PFSK-1 (cell line): ENCODE results near the gene FAM151A.
A peak's percentile ranks its signal among the peaks of the same experiment; 100 is the strongest.

Experiments
- FOXP2 ChIP-seq: optimal IDR thresholded peaks from 2 replicates; pipeline ENCODE3; 2011; ENCODE audit warnings: borderline replicate concordance, control low read depth, inconsistent platforms; ENCODE audit not compliant: insufficient read depth; ENCODE audit errors: extremely low read length, extremely low read depth
- POLR2AphosphoS5 ChIP-seq: IDR thresholded peaks from 2 replicates; pipeline ENCODE4 v1.6.1; 2012; ENCODE audit warnings: low read depth, mild to moderate bottlenecking, control low read depth, low read length, moderate library complexity
- REST ChIP-seq, 2 experiments: IDR thresholded peaks; 2 replicates each; pipeline versions ENCODE4 v1.6.1 to v1.8.0; 2011 to 2012; ENCODE audit warnings: low read depth in 2 of 2, low read length in 2 of 2, control low read depth in 1 of 2, inconsistent platforms in 1 of 2, mild to moderate bottlenecking in 1 of 2, moderate library complexity in 1 of 2; ENCODE audit not compliant: insufficient read depth in 1 of 2
- SIN3A ChIP-seq: IDR thresholded peaks from 2 replicates; pipeline ENCODE4 v1.6.1; 2012; ENCODE audit warnings: mild to moderate bottlenecking, low read length, moderate library complexity, borderline replicate concordance; ENCODE audit not compliant: insufficient read depth
- TAF1 ChIP-seq: IDR thresholded peaks from 2 replicates; pipeline ENCODE4 v1.6.1; 2012; ENCODE audit warnings: low read length, control low read depth, borderline replicate concordance; ENCODE audit not compliant: insufficient read depth

The FAM151A gene

GRCh38 chr1:54571803-54572541 is 51.4 kb downstream of the FAM151A start:
- TF ChIP-seq SIN3A: no peak
- 0 out of 2 replicates have a peak, but pooled peaks have one; percentile 24 for TF ChIP-seq POLR2AphosphoS5
- peak; percentile 26 for TF ChIP-seq FOXP2

- TF ChIP-seq SIN3A: no peak
- no peak for TF ChIP-seq TAF1
- no peak for TF ChIP-seq FOXP2
- TF ChIP-seq POLR2AphosphoS5: no peak
- TF ChIP-seq REST (IDR thresholded peaks at IDR 0.05; ENCODE audit: insufficient read depth in 1 of 2, low read depth in 2 of 2, low read length in 2 of 2): no peak
These were observed 52.0 kb downstream of the FAM151A start for GRCh38 chr1:54571326-54571725.

GRCh38 chr1:54570161-54570560 is 53.2 kb downstream of the FAM151A start:
- TF ChIP-seq REST (IDR thresholded peaks at IDR 0.05; ENCODE audit: insufficient read depth in 1 of 2, low read depth in 2 of 2, low read length in 2 of 2) (no peak), POLR2AphosphoS5 (no peak), TAF1 (no peak)

- TF ChIP-seq POLR2AphosphoS5 (no peak), FOXP2 (no peak)
These were observed 54.0 kb downstream of the FAM151A start for GRCh38 chr1:54569339-54569738.

GRCh38 chr1:54567961-54568360 is 55.4 kb downstream of the FAM151A start:
- TF ChIP-seq POLR2AphosphoS5 (no peak), REST (IDR thresholded peaks at IDR 0.05; ENCODE audit: insufficient read depth in 1 of 2, low read depth in 2 of 2, low read length in 2 of 2) (no peak), FOXP2 (no peak), SIN3A (no peak), TAF1 (no peak)

GRCh38 chr1:54566438-54567141 is 56.7 kb downstream of the FAM151A start:
- no peak for TF ChIP-seq SIN3A
- no peak for TF ChIP-seq FOXP2
- TF ChIP-seq REST (IDR thresholded peaks at IDR 0.05; ENCODE audit: insufficient read depth in 1 of 2, low read depth in 2 of 2, low read length in 2 of 2): no peak
- TF ChIP-seq TAF1: no peak
- no peak for TF ChIP-seq POLR2AphosphoS5
